Measurements from ENCODE around the gene RAPGEF3. TPM values are rescaled to one million over a fixed set of nuclear protein-coding genes. Genes with fewer than 3 reads are reported as not detected.

Gene RAPGEF3
- total and polyA plus RNA-seq, 4 donors = 1.3 to 4.3 (median 1.4) TPM

GRCh38 chr12:47722941-47723631, 35.6 kb downstream of the RAPGEF3 start:
- WGBS = 90% methylated on average over 5 of the region's 5 CpGs
- TF ChIP-seq RAD21 (IDR thresholded peaks at IDR 0.05) = no peak
- no peak for TF ChIP-seq EGR1 (IDR thresholded peaks at IDR 0.05; ENCODE audit: low read depth in 2 of 2)
- TF ChIP-seq HNF4A (conservative IDR thresholded peaks at IDR 0.05) = no peak
- TF ChIP-seq HNF4G (IDR thresholded peaks at IDR 0.05) = no peak
- TF ChIP-seq SP1 (IDR thresholded peaks at IDR 0.05) = no peak
- TF ChIP-seq, protein P1, sequence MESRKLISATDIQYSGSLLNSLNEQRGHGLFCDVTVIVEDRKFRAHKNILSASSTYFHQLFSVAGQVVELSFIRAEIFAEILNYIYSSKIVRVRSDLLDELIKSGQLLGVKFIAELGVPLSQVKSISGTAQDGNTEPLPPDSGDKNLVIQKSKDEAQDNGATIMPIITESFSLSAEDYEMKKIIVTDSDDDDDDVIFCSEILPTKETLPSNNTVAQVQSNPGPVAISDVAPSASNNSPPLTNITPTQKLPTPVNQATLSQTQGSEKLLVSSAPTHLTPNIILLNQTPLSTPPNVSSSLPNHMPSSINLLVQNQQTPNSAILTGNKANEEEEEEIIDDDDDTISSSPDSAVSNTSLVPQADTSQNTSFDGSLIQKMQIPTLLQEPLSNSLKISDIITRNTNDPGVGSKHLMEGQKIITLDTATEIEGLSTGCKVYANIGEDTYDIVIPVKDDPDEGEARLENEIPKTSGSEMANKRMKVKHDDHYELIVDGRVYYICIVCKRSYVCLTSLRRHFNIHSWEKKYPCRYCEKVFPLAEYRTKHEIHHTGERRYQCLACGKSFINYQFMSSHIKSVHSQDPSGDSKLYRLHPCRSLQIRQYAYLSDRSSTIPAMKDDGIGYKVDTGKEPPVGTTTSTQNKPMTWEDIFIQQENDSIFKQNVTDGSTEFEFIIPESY (IDR thresholded peaks at IDR 0.05) = no peak
- TF ChIP-seq REST (IDR thresholded peaks at IDR 0.05) = no peak
- no peak for TF ChIP-seq GABPA (IDR thresholded peaks at IDR 0.05 in 1 of 2, conservative IDR thresholded peaks at IDR 0.05 in 1 of 2)
- no peak for TF ChIP-seq FOXA1 (IDR thresholded peaks at IDR 0.05)
- no peak for TF ChIP-seq NR2F2 (IDR thresholded peaks at IDR 0.05)
- no peak for TF ChIP-seq TAF1 (conservative IDR thresholded peaks at IDR 0.05)
- no peak for TF ChIP-seq FOXA2 (IDR thresholded peaks at IDR 0.05)
- no peak for TF ChIP-seq YY1 (IDR thresholded peaks at IDR 0.05)
- H3K9me3 ChIP-seq (ENCODE audit: control insufficient read depth in 4 of 4, low read length in 3 of 4) = no peaks in the 10 kb centered on the region
- no peak for DNase-seq (ENCODE audit: low spot score)
- peaks cover 0 to 9% (median 2%) of the 10 kb centered on the region in 4 donors for H3K36me3 ChIP-seq (ENCODE audit: control insufficient read depth in 4 of 4, insufficient read depth in 3 of 4, low read depth in 1 of 4, low read length in 3 of 4)
- no peak overlapping the region for H3K27ac ChIP-seq (ENCODE audit: low read depth in 1 of 2, low read length in 2 of 2)
- H3K4me1 ChIP-seq (ENCODE audit: control insufficient read depth in 4 of 4, insufficient read depth in 4 of 4, low read length in 3 of 4) = peaks cover 0 to under 1% (median 0%) of the 10 kb centered on the region in 4 donors
- H3K9ac ChIP-seq (ENCODE audit: low read depth in 1 of 2, low read length in 2 of 2) = no peak overlapping the region
- H3K27me3 ChIP-seq (ENCODE audit: control insufficient read depth in 4 of 4, insufficient read depth in 4 of 4, low read length in 3 of 4) = no peaks in the 10 kb centered on the region
- no peak overlapping the region for H3K4me3 ChIP-seq (ENCODE audit: low read depth in 1 of 3, low read length in 3 of 3)

DNA sequence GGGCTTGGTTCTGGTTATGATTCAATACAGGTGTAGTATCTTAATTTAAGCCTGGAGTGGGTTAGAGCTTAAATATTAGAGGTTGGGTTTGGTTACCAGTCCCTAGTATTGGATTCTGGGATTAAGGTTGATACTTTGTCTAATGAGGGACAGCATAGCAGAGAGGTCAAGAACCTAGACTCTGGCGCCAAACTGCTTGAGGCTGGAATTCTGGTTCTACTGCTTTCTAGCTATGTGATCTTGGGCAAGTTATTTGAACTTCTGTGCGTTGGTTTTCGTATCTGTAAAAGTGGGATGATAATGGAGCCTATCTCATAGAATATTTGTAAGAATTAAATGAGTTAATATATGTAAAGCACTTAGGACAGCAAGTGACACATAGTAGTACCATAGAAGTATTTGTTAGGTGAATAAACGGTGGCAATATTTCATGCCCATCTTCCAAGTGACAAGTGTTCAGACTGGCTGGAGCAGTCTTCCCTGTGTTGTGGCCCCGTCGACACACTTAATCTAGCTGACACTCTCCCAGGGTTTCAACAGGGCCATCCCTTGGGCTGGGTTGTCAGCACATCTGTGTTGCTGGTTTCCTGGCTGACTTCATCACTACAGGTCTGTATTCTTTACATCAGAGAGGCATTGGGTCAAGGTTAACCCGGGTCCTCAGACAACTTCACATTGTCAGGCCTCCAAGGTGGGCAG, 36.4 kb downstream of the RAPGEF3 start:
- peaks cover 0 to 9% (median 2%) of the 10 kb centered on the region in 4 donors for H3K36me3 ChIP-seq (ENCODE audit: control insufficient read depth in 4 of 4, insufficient read depth in 3 of 4, low read depth in 1 of 4, low read length in 3 of 4)
- H3K9ac ChIP-seq (ENCODE audit: low read depth in 1 of 2, low read length in 2 of 2) = no peak overlapping the region
- H3K9me3 ChIP-seq (ENCODE audit: control insufficient read depth in 4 of 4, low read length in 3 of 4) = no peaks in the 10 kb centered on the region
- H3K4me3 ChIP-seq (ENCODE audit: low read depth in 1 of 3, low read length in 3 of 3) = no peak overlapping the region
- H3K4me1 ChIP-seq (ENCODE audit: control insufficient read depth in 4 of 4, insufficient read depth in 4 of 4, low read length in 3 of 4) = peaks cover 0 to 2% (median 0%) of the 10 kb centered on the region in 4 donors
- H3K27me3 ChIP-seq (ENCODE audit: control insufficient read depth in 4 of 4, insufficient read depth in 4 of 4, low read length in 3 of 4) = no peaks in the 10 kb centered on the region
- H3K27ac ChIP-seq (ENCODE audit: low read depth in 1 of 2, low read length in 2 of 2) = no peak overlapping the region
- TF ChIP-seq TAF1 (conservative IDR thresholded peaks at IDR 0.05) = no peak
- TF ChIP-seq RXRA (IDR thresholded peaks at IDR 0.05) = peak in 1 of 2 donors; percentile 22
- TF ChIP-seq HNF4G (IDR thresholded peaks at IDR 0.05) = no peak
- no peak for TF ChIP-seq NR2F2 (IDR thresholded peaks at IDR 0.05)
- TF ChIP-seq, protein P2, sequence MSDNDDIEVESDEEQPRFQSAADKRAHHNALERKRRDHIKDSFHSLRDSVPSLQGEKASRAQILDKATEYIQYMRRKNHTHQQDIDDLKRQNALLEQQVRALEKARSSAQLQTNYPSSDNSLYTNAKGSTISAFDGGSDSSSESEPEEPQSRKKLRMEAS (IDR thresholded peaks at IDR 0.05) = no peak
- no peak for TF ChIP-seq EGR1 (IDR thresholded peaks at IDR 0.05; ENCODE audit: low read depth in 2 of 2)
- DNase-seq (ENCODE audit: low spot score) = no peak
- WGBS = 88% methylated on average over 7 of the region's 7 CpGs
